HCT116 (cell line): ENCODE data around the gene FBXO42. TPM values are rescaled to one million over a fixed set of nuclear protein-coding genes. Genes with fewer than 3 reads are reported as not detected.

Source experiments
- ATAC-seq: fragments of 200-7000 bp; cut with Tn5 transposase; 2 replicates; pipeline ENCODE4 v1.9.1; 2020; ENCODE audit warnings: mild to moderate bottlenecking, moderate library complexity
- BruUV-seq: library from RNA; stranded (reverse); fragments of 400-500 nt; replicated peaks from 2 replicates; lab custom pipeline; 2021; lab: Mats Ljungman, UMichigan
- CTCF ChIA-PET: fragments of 300-600 bp; sonication (Branson Sonifier 250); formaldehyde crosslinking; loops from one replicate; lab custom pipeline; 2021; ENCODE audit warnings: antibody characterized with exemption; lab: Charles Lee
- POLR2A ChIA-PET: fragments of 300-600, 350-600 bp; sonication (Branson Sonifier 250); formaldehyde crosslinking; loops from one replicate; lab custom pipeline; 2021; ENCODE audit warnings: antibody characterized with exemption; lab: Charles Lee
- RAD21 ChIA-PET, 2 experiments: fragments of 300-600 bp; sonication (Branson Sonifier 250); formaldehyde crosslinking; loops; one replicate each; lab custom pipeline; 2023; ENCODE audit warnings: low total read pairs in 2 of 2; ENCODE audit not compliant: uncharacterized antibody in 2 of 2, unreplicated experiment in 2 of 2, low non-redundant PET in 1 of 2; lab: Charles Lee
- DNase-seq: peaks from one replicate; pipeline ENCODE4 v3.0.0-alpha.2; 2010; ENCODE audit warnings: low read depth, low spot score
- H2AFZ ChIP-seq: fragments of 200-600 bp; shearing (Covaris generic), sonication (generic); 2 replicates; pipeline ENCODE4 v1.6.1; 2017; ENCODE audit warnings: low read depth, mixed run types, mixed read lengths, antibody characterized with exemption, low read length; ENCODE audit not compliant: poor library complexity, severe bottlenecking
- H3K27ac ChIP-seq: 2 replicates; pipeline ENCODE4 v1.5.1; 2012; ENCODE audit warnings: low read depth, low read length
- H3K27me3 ChIP-seq: fragments of 200-600 bp; sonication (generic); 2 replicates; pipeline ENCODE4 v1.6.1; 2016; ENCODE audit warnings: mixed run types, low read length, mixed read lengths; ENCODE audit not compliant: insufficient read depth
- H3K36me3 ChIP-seq, 2 experiments: fragments of 200-500 bp in 1 of 2; fragments of 200-600 bp in 1 of 2; sonication (Bioruptor generic) in 1 of 2; sonication (generic) in 1 of 2; 2 replicates each; pipeline versions ENCODE4 v1.5.1 to v1.6.1; 2014 to 2016; ENCODE audit warnings: low read length in 2 of 2, inconsistent platforms in 1 of 2, mixed read lengths in 1 of 2, mixed run types in 1 of 2; ENCODE audit not compliant: insufficient read depth in 2 of 2, control insufficient read depth in 1 of 2
- H3K4me1 ChIP-seq, 2 experiments: fragments of 200-600 bp in 1 of 2; sonication (generic) in 1 of 2; 2 replicates each; pipeline versions ENCODE4 v1.5.1 to v1.6.1; 2012 to 2017; ENCODE audit warnings: low read length in 2 of 2, inconsistent platforms in 1 of 2, mild to moderate bottlenecking in 1 of 2, mixed read lengths in 1 of 2, mixed run types in 1 of 2, moderate library complexity in 1 of 2; ENCODE audit not compliant: insufficient read depth in 2 of 2, control insufficient read depth in 1 of 2
- H3K4me2 ChIP-seq: fragments of 200-600 bp; sonication (generic); 2 replicates; pipeline ENCODE4 v1.6.1; 2017; ENCODE audit warnings: mixed run types, low read length, mixed read lengths
- H3K4me3 ChIP-seq, 2 experiments: fragments of 200-600 bp in 1 of 2; sonication (generic) in 1 of 2; replicated peaks in 1 of 2; 2 replicates each; pipeline ENCODE4 v1.5.1; 2011 to 2016; ENCODE audit warnings: low read length in 2 of 2, control low read depth in 1 of 2, low read depth in 1 of 2, mild to moderate bottlenecking in 1 of 2, mixed read lengths in 1 of 2, mixed run types in 1 of 2
- H3K79me2 ChIP-seq: fragments of 200-600 bp; sonication (generic); 2 replicates; pipeline ENCODE4 v1.6.1; 2017; ENCODE audit warnings: mild to moderate bottlenecking, mixed run types, low read length, moderate library complexity, mixed read lengths; ENCODE audit not compliant: insufficient read depth
- H3K9ac ChIP-seq: fragments of 200-600 bp; sonication (generic); 2 replicates; pipeline ENCODE4 v1.6.1; 2016; ENCODE audit warnings: low read length, mixed read lengths
- H3K9me2 ChIP-seq: fragments of 200-600 bp; sonication (generic), shearing (Covaris generic); 2 replicates; pipeline ENCODE4 v1.6.1; 2017; ENCODE audit warnings: mixed run types, mild to moderate bottlenecking, moderate library complexity; ENCODE audit not compliant: insufficient read depth
- H3K9me3 ChIP-seq, 2 experiments: fragments of 200-500 bp in 1 of 2; fragments of 200-600 bp in 1 of 2; sonication (Bioruptor generic) in 1 of 2; sonication (generic) in 1 of 2; 2 replicates each; pipeline ENCODE4 v1.6.1; 2014 to 2017; ENCODE audit warnings: low read length in 2 of 2, mixed read lengths in 2 of 2, inconsistent platforms in 1 of 2, low read depth in 1 of 2, mild to moderate bottlenecking in 1 of 2, mixed run types in 1 of 2, moderate library complexity in 1 of 2; ENCODE audit not compliant: control insufficient read depth in 1 of 2, insufficient read depth in 1 of 2
- H4K20me1 ChIP-seq: fragments of 200-600 bp; sonication (generic), shearing (Covaris generic); 2 replicates; pipeline ENCODE4 v1.6.1; 2017; ENCODE audit warnings: mixed run types, mild to moderate bottlenecking, moderate library complexity; ENCODE audit not compliant: insufficient read depth
- CBX3 ChIP-seq: IDR thresholded peaks from 2 replicates; pipeline ENCODE4 v1.6.1; 2012; ENCODE audit warnings: low read depth
- EGR1 ChIP-seq: IDR thresholded peaks from 2 replicates; pipeline ENCODE4 v1.6.1; 2012; ENCODE audit warnings: low read depth
- ELF1 ChIP-seq: IDR thresholded peaks from 2 replicates; pipeline ENCODE4 v1.6.1; 2012; ENCODE audit warnings: low read depth, borderline replicate concordance
- EZH2phosphoT487 ChIP-seq: fragments of 200-600 bp; IDR thresholded peaks from 2 replicates; pipeline ENCODE4 v1.6.1; 2018; ENCODE audit warnings: antibody characterized with exemption, borderline replicate concordance
- FOSL1 ChIP-seq: IDR thresholded peaks from 2 replicates; pipeline ENCODE4 v1.6.1; 2012; ENCODE audit warnings: low read depth
- JUND ChIP-seq: IDR thresholded peaks from 2 replicates; pipeline ENCODE4 v1.6.1; 2012
- SIN3A ChIP-seq: IDR thresholded peaks from 2 replicates; pipeline ENCODE4 v1.6.1; 2012; ENCODE audit warnings: low read depth
- TCF7L2 ChIP-seq: IDR thresholded peaks from 2 replicates; pipeline ENCODE4 v1.7.0; 2011; ENCODE audit warnings: borderline replicate concordance, inconsistent platforms; ENCODE audit not compliant: insufficient read depth, insufficient read length; ENCODE audit errors: extremely low read depth
- ZFX ChIP-seq: fragments of 450-650 bp; IDR thresholded peaks from 2 replicates; pipeline ENCODE4 v1.6.1; 2017
- intact Hi-C: fragments of 100-400 bp; cut with micrococcal nuclease; formaldehyde crosslinking; loops from 2 replicates; pipeline ENCODE4 v1.10.0; 2022
- total RNA-seq: library from RNA; stranded (reverse); gene quantifications from one replicate; pipeline ENCODE4 v1.2.1, GENCODE V29; 2021; ENCODE audit not compliant: unreplicated experiment
- TF ChIP-seq, protein P1 (sequence below): IDR thresholded peaks from 2 replicates; pipeline ENCODE4 v1.6.1; 2012
- TF ChIP-seq, protein P2 (sequence below): IDR thresholded peaks from 2 replicates; pipeline ENCODE4 v1.6.1; 2011; ENCODE audit warnings: mild to moderate bottlenecking, low read length, moderate library complexity; ENCODE audit not compliant: insufficient replicate concordance; ENCODE audit errors: extremely low read depth

Gene FBXO42
- total RNA-seq, 1 experiment from 2014 or later: 20.6 TPM

DNA sequence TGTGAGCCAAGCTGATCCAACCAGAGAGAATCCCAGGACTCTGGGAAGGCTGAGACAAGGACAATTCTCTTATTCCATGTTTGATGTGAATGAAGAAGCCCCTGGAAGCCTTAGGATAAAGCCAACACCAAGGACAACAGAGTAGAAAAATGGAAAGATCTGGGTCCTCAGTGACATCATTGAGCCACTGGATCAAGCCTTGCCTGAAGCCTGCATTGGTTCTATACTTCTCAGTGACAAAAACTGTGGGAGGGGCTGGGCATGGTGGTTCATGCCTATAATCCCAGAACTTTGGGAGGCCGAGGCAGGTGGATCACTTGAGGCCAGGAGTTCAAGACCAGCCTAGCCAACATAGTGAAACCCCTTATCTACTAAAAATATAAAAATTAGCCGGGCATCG lies 155.4 kb downstream of the FBXO42 start:
- H3K4me2 ChIP-seq: no peak overlapping the region
- H4K20me1 ChIP-seq: no peaks in the 10 kb centered on the region
- RAD21 ChIA-PET: no interaction called here
- H3K27ac ChIP-seq: no peak overlapping the region
- POLR2A ChIA-PET: no interaction called here
- H3K27me3 ChIP-seq: no peaks in the 10 kb centered on the region
- TF ChIP-seq, protein P1, sequence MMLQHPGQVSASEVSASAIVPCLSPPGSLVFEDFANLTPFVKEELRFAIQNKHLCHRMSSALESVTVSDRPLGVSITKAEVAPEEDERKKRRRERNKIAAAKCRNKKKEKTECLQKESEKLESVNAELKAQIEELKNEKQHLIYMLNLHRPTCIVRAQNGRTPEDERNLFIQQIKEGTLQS: no peak
- TF ChIP-seq EGR1: no peak
- TF ChIP-seq TCF7L2: no peak
- no peak for TF ChIP-seq FOSL1
- TF ChIP-seq, protein P2, sequence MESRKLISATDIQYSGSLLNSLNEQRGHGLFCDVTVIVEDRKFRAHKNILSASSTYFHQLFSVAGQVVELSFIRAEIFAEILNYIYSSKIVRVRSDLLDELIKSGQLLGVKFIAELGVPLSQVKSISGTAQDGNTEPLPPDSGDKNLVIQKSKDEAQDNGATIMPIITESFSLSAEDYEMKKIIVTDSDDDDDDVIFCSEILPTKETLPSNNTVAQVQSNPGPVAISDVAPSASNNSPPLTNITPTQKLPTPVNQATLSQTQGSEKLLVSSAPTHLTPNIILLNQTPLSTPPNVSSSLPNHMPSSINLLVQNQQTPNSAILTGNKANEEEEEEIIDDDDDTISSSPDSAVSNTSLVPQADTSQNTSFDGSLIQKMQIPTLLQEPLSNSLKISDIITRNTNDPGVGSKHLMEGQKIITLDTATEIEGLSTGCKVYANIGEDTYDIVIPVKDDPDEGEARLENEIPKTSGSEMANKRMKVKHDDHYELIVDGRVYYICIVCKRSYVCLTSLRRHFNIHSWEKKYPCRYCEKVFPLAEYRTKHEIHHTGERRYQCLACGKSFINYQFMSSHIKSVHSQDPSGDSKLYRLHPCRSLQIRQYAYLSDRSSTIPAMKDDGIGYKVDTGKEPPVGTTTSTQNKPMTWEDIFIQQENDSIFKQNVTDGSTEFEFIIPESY: no peak
- no peak for TF ChIP-seq ZFX
- TF ChIP-seq EZH2phosphoT487: no peak
- no peak for TF ChIP-seq SIN3A
- TF ChIP-seq CBX3: no peak
- TF ChIP-seq JUND: no peak
- TF ChIP-seq ELF1: no peak
- H3K4me1 ChIP-seq: no peaks in the 10 kb centered on the region
- ATAC-seq (no peak), DNase-seq (no peak)
- no peaks in the 10 kb centered on the region for H3K9me2 ChIP-seq
- no TSS peak for BruUV-seq
- no peak overlapping the region for H3K4me3 ChIP-seq
- CTCF ChIA-PET: no interaction called here
- H3K9ac ChIP-seq: no peak overlapping the region
- peaks cover 0 to 18% of the 10 kb centered on the region in 2 experiments; a peak in 2 of 4 replicates for H3K36me3 ChIP-seq
- no peak overlapping the region for H2AFZ ChIP-seq
- no peaks in the 10 kb centered on the region for H3K79me2 ChIP-seq
- intact Hi-C loops: no loop called here
- H3K9me3 ChIP-seq: no peaks in the 10 kb centered on the region

Other genes starting within 250 kb of the FBXO42 start
- gene EPHA2, start 196.4 kb downstream of the FBXO42 start, total RNA-seq: 164 TPM
- gene ARHGEF19, start 139.8 kb downstream of the FBXO42 start, total RNA-seq: 59.7 TPM
- gene CPLANE2, start 115.3 kb downstream of the FBXO42 start, total RNA-seq: 8.1 TPM
- gene SZRD1, start 14.8 kb upstream of the FBXO42 start, total RNA-seq: 141 TPM
- not detected for gene SPATA21, start 84.9 kb upstream of the FBXO42 start, total RNA-seq
- gene NECAP2, start 88.2 kb upstream of the FBXO42 start, total RNA-seq: 35.5 TPM
- gene RNU1-1, start 161.8 kb upstream of the FBXO42 start, total RNA-seq: 1,685 TPM